ENCODE measurements around the gene IFI35. TPM values are rescaled to one million over a fixed set of nuclear protein-coding genes. Genes with fewer than 3 reads are reported as not detected.

Gene IFI35
- total and polyA plus RNA-seq, 9 of the 15 experiments (the other 6 are each of a cell fraction or from before 2014, with no cell fraction given): 4.4 to 13.1 (median 10.2) TPM

DNA sequence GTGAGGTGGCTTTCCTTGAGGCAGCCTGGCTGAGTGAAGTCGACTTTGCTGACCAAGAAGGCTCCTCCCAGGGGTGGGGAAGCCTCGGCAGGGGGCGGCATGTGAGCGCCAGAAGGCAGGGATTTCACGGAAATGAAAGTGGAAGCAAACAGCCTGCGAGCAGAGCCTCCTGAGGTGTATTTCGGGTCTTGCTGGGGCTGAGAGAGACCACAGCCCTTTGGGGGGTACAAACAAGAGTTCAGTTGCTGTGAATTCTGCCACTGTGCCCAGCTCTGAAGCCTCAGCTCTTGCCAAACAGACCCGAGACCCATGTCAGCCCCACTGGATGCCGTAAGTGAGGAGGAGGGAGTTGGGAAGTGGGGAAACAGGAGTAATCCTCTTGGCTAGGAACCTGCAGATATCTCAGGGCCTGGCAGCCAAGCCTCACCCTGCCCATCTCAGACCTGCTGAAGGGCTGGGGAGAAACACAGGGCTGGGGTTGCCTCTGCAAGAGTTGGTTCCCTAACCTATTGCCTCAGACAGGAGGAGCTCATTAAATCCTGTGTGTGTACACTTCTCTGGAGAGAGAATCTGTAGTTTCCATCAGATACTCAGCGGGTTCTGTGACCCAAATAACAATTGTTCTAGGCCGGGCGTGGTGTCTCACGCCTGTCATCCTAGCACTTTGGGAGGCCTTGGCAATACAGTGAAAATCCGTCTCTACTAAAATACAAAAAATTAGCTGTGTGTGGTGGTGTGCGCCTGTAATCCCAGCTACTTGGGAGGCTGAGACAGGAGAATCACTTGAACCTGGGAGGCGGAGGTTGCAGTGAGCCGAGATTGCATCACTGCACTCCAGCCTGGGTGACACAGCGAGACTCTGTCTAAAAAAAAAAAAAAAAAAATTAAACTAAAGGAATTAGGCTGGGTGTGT, at the start of gene IFI35 (continued):
- TF ChIP-seq HMGN3 (IDR thresholded peaks at IDR 0.05; ENCODE audit: borderline replicate concordance, extremely low read depth, insufficient read length, low read depth, low read length) (no peak), ZNF184 (CRISPR knock-in tag; IDR thresholded peaks at IDR 0.05) (no peak), ZNF75A (CRISPR knock-in tag; IDR thresholded peaks at IDR 0.05) (no peak), ZNF384 (IDR thresholded peaks at IDR 0.05; ENCODE audit: low read depth, low read length) (0 out of 2 replicates have a peak, but pooled peaks have one; percentile 43), FOXA1 (IDR thresholded peaks at IDR 0.05; ENCODE audit: borderline replicate concordance) (no peak), ZNF764 (CRISPR knock-in tag; IDR thresholded peaks at IDR 0.05; ENCODE audit: low read depth) (no peak), ZNF695 (CRISPR knock-in tag; IDR thresholded peaks at IDR 0.05) (no peak), NR2F6 (CRISPR knock-in tag; IDR thresholded peaks at IDR 0.05) (no peak), BRD4 (IDR thresholded peaks at IDR 0.05) (no peak), STAT5B (CRISPR knock-in tag; IDR thresholded peaks at IDR 0.05) (no peak), GTF2A2 (tag; IDR thresholded peaks at IDR 0.05) (no peak), THRAP3 (IDR thresholded peaks at IDR 0.05; ENCODE audit: borderline replicate concordance) (no peak), NFXL1 (CRISPR knock-in tag; IDR thresholded peaks at IDR 0.05) (no peak), ZFP30 (CRISPR knock-in tag; IDR thresholded peaks at IDR 0.05; ENCODE audit: borderline replicate concordance) (no peak), SLC30A9 (CRISPR knock-in tag; IDR thresholded peaks at IDR 0.05) (no peak), NR2C2 (CRISPR knock-in tag; IDR thresholded peaks at IDR 0.05) (no peak), NR2C2 (tag; IDR thresholded peaks at IDR 0.05) (peak; percentile 17; the same call in 1 of the 2 replicates)
- TF ChIP-seq, protein P1, sequence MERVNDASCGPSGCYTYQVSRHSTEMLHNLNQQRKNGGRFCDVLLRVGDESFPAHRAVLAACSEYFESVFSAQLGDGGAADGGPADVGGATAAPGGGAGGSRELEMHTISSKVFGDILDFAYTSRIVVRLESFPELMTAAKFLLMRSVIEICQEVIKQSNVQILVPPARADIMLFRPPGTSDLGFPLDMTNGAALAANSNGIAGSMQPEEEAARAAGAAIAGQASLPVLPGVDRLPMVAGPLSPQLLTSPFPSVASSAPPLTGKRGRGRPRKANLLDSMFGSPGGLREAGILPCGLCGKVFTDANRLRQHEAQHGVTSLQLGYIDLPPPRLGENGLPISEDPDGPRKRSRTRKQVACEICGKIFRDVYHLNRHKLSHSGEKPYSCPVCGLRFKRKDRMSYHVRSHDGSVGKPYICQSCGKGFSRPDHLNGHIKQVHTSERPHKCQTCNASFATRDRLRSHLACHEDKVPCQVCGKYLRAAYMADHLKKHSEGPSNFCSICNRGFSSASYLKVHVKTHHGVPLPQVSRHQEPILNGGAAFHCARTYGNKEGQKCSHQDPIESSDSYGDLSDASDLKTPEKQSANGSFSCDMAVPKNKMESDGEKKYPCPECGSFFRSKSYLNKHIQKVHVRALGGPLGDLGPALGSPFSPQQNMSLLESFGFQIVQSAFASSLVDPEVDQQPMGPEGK (CRISPR knock-in tag; IDR thresholded peaks at IDR 0.05; ENCODE audit: borderline replicate concordance): no peak
- TF ChIP-seq, protein P2, sequence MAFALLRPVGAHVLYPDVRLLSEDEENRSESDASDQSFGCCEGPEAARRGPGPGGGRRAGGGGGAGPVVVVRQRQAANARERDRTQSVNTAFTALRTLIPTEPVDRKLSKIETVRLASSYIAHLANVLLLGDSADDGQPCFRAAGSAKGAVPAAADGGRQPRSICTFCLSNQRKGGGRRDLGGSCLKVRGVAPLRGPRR (CRISPR knock-in tag; IDR thresholded peaks at IDR 0.05): no peak
- TF ChIP-seq, protein P3, sequence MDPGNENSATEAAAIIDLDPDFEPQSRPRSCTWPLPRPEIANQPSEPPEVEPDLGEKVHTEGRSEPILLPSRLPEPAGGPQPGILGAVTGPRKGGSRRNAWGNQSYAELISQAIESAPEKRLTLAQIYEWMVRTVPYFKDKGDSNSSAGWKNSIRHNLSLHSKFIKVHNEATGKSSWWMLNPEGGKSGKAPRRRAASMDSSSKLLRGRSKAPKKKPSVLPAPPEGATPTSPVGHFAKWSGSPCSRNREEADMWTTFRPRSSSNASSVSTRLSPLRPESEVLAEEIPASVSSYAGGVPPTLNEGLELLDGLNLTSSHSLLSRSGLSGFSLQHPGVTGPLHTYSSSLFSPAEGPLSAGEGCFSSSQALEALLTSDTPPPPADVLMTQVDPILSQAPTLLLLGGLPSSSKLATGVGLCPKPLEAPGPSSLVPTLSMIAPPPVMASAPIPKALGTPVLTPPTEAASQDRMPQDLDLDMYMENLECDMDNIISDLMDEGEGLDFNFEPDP (CRISPR knock-in tag; IDR thresholded peaks at IDR 0.05): no peak
- TF ChIP-seq, protein P4, sequence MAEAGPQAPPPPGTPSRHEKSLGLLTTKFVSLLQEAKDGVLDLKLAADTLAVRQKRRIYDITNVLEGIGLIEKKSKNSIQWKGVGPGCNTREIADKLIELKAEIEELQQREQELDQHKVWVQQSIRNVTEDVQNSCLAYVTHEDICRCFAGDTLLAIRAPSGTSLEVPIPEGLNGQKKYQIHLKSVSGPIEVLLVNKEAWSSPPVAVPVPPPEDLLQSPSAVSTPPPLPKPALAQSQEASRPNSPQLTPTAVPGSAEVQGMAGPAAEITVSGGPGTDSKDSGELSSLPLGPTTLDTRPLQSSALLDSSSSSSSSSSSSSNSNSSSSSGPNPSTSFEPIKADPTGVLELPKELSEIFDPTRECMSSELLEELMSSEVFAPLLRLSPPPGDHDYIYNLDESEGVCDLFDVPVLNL (CRISPR knock-in tag; IDR thresholded peaks at IDR 0.05; ENCODE audit: low read depth): no peak
- TF ChIP-seq, protein P5, sequence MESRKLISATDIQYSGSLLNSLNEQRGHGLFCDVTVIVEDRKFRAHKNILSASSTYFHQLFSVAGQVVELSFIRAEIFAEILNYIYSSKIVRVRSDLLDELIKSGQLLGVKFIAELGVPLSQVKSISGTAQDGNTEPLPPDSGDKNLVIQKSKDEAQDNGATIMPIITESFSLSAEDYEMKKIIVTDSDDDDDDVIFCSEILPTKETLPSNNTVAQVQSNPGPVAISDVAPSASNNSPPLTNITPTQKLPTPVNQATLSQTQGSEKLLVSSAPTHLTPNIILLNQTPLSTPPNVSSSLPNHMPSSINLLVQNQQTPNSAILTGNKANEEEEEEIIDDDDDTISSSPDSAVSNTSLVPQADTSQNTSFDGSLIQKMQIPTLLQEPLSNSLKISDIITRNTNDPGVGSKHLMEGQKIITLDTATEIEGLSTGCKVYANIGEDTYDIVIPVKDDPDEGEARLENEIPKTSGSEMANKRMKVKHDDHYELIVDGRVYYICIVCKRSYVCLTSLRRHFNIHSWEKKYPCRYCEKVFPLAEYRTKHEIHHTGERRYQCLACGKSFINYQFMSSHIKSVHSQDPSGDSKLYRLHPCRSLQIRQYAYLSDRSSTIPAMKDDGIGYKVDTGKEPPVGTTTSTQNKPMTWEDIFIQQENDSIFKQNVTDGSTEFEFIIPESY (CRISPR knock-in tag; IDR thresholded peaks at IDR 0.05): no peak
